H9 (cell line): Measurements from ENCODE around the gene BSN. TPM values are rescaled to one million over a fixed set of nuclear protein-coding genes. Genes with fewer than 3 reads are reported as not detected.

ENCODE experiments used
- DNase-seq: peaks from one replicate; pipeline ENCODE4 v3.0.0-alpha.2; 2017
- H2AFZ ChIP-seq: one replicate; pipeline ENCODE4 v1.6.1; 2013; ENCODE audit warnings: mild to moderate bottlenecking, low read length, control low read depth, moderate library complexity
- H2AK5ac ChIP-seq: 2 replicates; pipeline ENCODE4 v1.6.1; 2013; ENCODE audit warnings: low read length, control low read depth, mixed read lengths; ENCODE audit not compliant: insufficient read length
- H2BK120ac ChIP-seq: one replicate; pipeline ENCODE4 v1.6.1; 2013; ENCODE audit warnings: low read depth, mild to moderate bottlenecking, low read length, control low read depth, inconsistent platforms; ENCODE audit not compliant: poor library complexity, severe bottlenecking
- H2BK12ac ChIP-seq: 2 replicates; pipeline ENCODE4 v1.6.1; 2013; ENCODE audit warnings: low read length, control low read depth, mixed read lengths, low read depth; ENCODE audit not compliant: insufficient read length
- H2BK15ac ChIP-seq: 2 replicates; pipeline ENCODE4 v1.6.1; 2013; ENCODE audit warnings: low read depth, low read length, control low read depth
- H2BK20ac ChIP-seq: one replicate; pipeline ENCODE4 v1.6.1; 2013; ENCODE audit warnings: low read depth, mild to moderate bottlenecking, low read length, control low read depth, inconsistent platforms; ENCODE audit not compliant: poor library complexity, severe bottlenecking
- H2BK5ac ChIP-seq: 2 replicates; pipeline ENCODE4 v1.6.1; 2013; ENCODE audit warnings: low read length, control low read depth, mixed read lengths; ENCODE audit not compliant: insufficient read length
- H3K14ac ChIP-seq: 2 replicates; pipeline ENCODE4 v1.6.1; 2013; ENCODE audit warnings: low read length, control low read depth; ENCODE audit not compliant: insufficient read depth
- H3K18ac ChIP-seq: 2 replicates; pipeline ENCODE4 v1.6.1; 2013; ENCODE audit warnings: low read depth, mild to moderate bottlenecking, mixed read lengths, low read length, control low read depth; ENCODE audit not compliant: insufficient read length
- H3K23ac ChIP-seq: 2 replicates; pipeline ENCODE4 v1.6.1; 2013; ENCODE audit warnings: low read length, control low read depth, mixed read lengths, low read depth; ENCODE audit not compliant: insufficient read length
- H3K23me2 ChIP-seq: 2 replicates; pipeline ENCODE4 v1.6.1; 2013; ENCODE audit warnings: low read depth, mild to moderate bottlenecking, mixed read lengths, low read length, control low read depth; ENCODE audit not compliant: insufficient read length, poor library complexity, severe bottlenecking
- H3K27ac ChIP-seq: 2 replicates; pipeline ENCODE4 v1.5.1; 2013; ENCODE audit warnings: low read length, control low read depth, mixed read lengths, low read depth; ENCODE audit not compliant: insufficient read length
- H3K27me3 ChIP-seq: 2 replicates; pipeline ENCODE4 v1.6.1; 2013; ENCODE audit warnings: low read length, control low read depth, inconsistent platforms; ENCODE audit not compliant: insufficient read depth
- H3K4ac ChIP-seq: 2 replicates; pipeline ENCODE4 v1.6.1; 2013; ENCODE audit warnings: low read depth, mild to moderate bottlenecking, control low read depth, inconsistent platforms, low read length, moderate library complexity
- H3K4me1 ChIP-seq: 2 replicates; pipeline ENCODE4 v1.6.1; 2013; ENCODE audit warnings: low read length, control low read depth, inconsistent platforms; ENCODE audit not compliant: insufficient read depth
- H3K4me2 ChIP-seq: 2 replicates; pipeline ENCODE4 v1.6.1; 2013; ENCODE audit warnings: low read length, control low read depth, mixed read lengths; ENCODE audit not compliant: insufficient read length, insufficient read depth
- H3K56ac ChIP-seq: 2 replicates; pipeline ENCODE4 v1.6.1; 2013; ENCODE audit warnings: low read depth, mild to moderate bottlenecking, mixed read lengths, low read length, control low read depth; ENCODE audit not compliant: insufficient read length
- H3K79me1 ChIP-seq: 2 replicates; pipeline ENCODE4 v1.6.1; 2013; ENCODE audit warnings: low read depth, mild to moderate bottlenecking, moderate library complexity, low read length, control low read depth, inconsistent platforms; ENCODE audit not compliant: insufficient read depth, poor library complexity, severe bottlenecking
- H3K79me2 ChIP-seq: 2 replicates; pipeline ENCODE4 v1.6.1; 2013; ENCODE audit warnings: low read length, control low read depth, inconsistent platforms; ENCODE audit not compliant: insufficient read depth
- H3K9ac ChIP-seq: 2 replicates; pipeline ENCODE4 v1.6.1; 2013; ENCODE audit warnings: low read length, control low read depth, mixed read lengths; ENCODE audit not compliant: insufficient read length; ENCODE audit errors: extremely low read depth
- H3K9me3 ChIP-seq: one replicate; pipeline ENCODE4 v1.6.1; 2013; ENCODE audit warnings: low read depth, low read length, inconsistent platforms; ENCODE audit not compliant: control insufficient read depth
- H3T11ph ChIP-seq: one replicate; pipeline ENCODE4 v1.6.1; 2013; ENCODE audit warnings: mild to moderate bottlenecking, low read length, control low read depth, inconsistent platforms
- H4K20me1 ChIP-seq: one replicate; pipeline ENCODE4 v1.6.1; 2013; ENCODE audit not compliant: control insufficient read depth, insufficient read length, insufficient read depth
- H4K5ac ChIP-seq: 2 replicates; pipeline ENCODE4 v1.6.1; 2013; ENCODE audit warnings: low read depth, mild to moderate bottlenecking, mixed read lengths, low read length, control low read depth; ENCODE audit not compliant: insufficient read length
- H4K8ac ChIP-seq: replicated peaks from 2 replicates; pipeline ENCODE4 v1.6.1; 2013; ENCODE audit warnings: low read length, control low read depth, mixed read lengths, low read depth; ENCODE audit not compliant: insufficient read length
- H4K91ac ChIP-seq: 2 replicates; pipeline ENCODE4 v1.6.1; 2013; ENCODE audit warnings: low read depth, mild to moderate bottlenecking, moderate library complexity, mixed read lengths, low read length, control low read depth; ENCODE audit not compliant: insufficient read length
- H3K27ac Mint-ChIP-seq, 3 experiments: 2 replicates in 2 of 3; 3 replicates in 1 of 3; pipeline ENCODE4 v1.8.0; 2020 to 2021; ENCODE audit warnings: mixed read lengths in 3 of 3, mild to moderate bottlenecking in 1 of 3, moderate library complexity in 1 of 3
- H3K27me3 Mint-ChIP-seq: 2 replicates; pipeline ENCODE4 v1.8.0; 2021; ENCODE audit warnings: low read depth, mild to moderate bottlenecking, moderate library complexity, mixed read lengths
- H3K36me3 Mint-ChIP-seq, 3 experiments: 2 replicates in 2 of 3; 3 replicates in 1 of 3; pipeline ENCODE4 v1.8.0; 2020 to 2021; ENCODE audit warnings: low read depth in 3 of 3, mixed read lengths in 3 of 3; ENCODE audit not compliant: insufficient read depth in 1 of 3
- H3K4me1 Mint-ChIP-seq, 2 experiments: 2 replicates each; pipeline ENCODE4 v1.8.0; 2020; ENCODE audit warnings: mixed read lengths in 2 of 2
- H3K4me3 Mint-ChIP-seq, 2 experiments: 2 replicates in 1 of 2; 3 replicates in 1 of 2; pipeline ENCODE4 v1.8.0; 2020 to 2021; ENCODE audit warnings: mild to moderate bottlenecking in 2 of 2, mixed read lengths in 2 of 2, moderate library complexity in 1 of 2
- H3K9me3 Mint-ChIP-seq, 2 experiments: 2 replicates in 1 of 2; 3 replicates in 1 of 2; pipeline ENCODE4 v1.8.0; 2020; ENCODE audit warnings: mild to moderate bottlenecking in 2 of 2, mixed read lengths in 2 of 2, moderate library complexity in 1 of 2
- WGBS: extraction: QIAGEN DNeasy Blood & Tissue Kit; methylation state at CpG from one replicate; pipeline ENCODE4 v1.1.7; 2013; ENCODE audit warnings: missing lambda C conversion rate, low lambda C conversion rate, mixed read lengths; ENCODE audit not compliant: insufficient read length; ENCODE audit errors: extremely low coverage; 5-methylcytosine and 5-hydroxymethylcytosine counted together
- total RNA-seq: library from RNA; stranded (reverse); gene quantifications from 2 replicates; pipeline ENCODE4 v1.2.1, GENCODE V29; 2021
- TF ChIP-seq, protein P1 (sequence below): fragments of 200-600 bp; sonication (generic); conservative IDR thresholded peaks from 3 replicates; pipeline ENCODE4 v1.8.0; 2021; ENCODE audit warnings: antibody characterized with exemption, mild to moderate bottlenecking

The BSN gene
- total RNA-seq, 1 experiment from 2014 or later = 2.4 TPM

- Histone ChIP-seq H3K27me3 (no peaks in the 10 kb centered on the region), H3K23ac (no peak overlapping the region), H3K18ac (no peak overlapping the region), H2BK5ac (no peak overlapping the region), H2BK15ac (no peak overlapping the region), H3K79me2 (no peaks in the 10 kb centered on the region), H3K23me2 (no peaks in the 10 kb centered on the region), H3K9me3 (no peaks in the 10 kb centered on the region), H2BK12ac (no peak overlapping the region), H3K4me1 (no peaks in the 10 kb centered on the region), H4K20me1 (no peaks in the 10 kb centered on the region), H3T11ph (no peak overlapping the region), H3K9ac (no peak overlapping the region), H3K4ac (no peak overlapping the region), H3K79me1 (no peaks in the 10 kb centered on the region), H3K56ac (no peak overlapping the region), H4K91ac (no peak overlapping the region), H3K27ac (no peak overlapping the region), H2AK5ac (no peak overlapping the region), H3K4me2 (no peak overlapping the region), H2BK120ac (no peak overlapping the region), H3K14ac (no peak overlapping the region), H4K8ac (no peak overlapping the region), H4K5ac (no peak overlapping the region), H2BK20ac (no peak overlapping the region), H2AFZ (no peak overlapping the region)
- TF ChIP-seq, protein P1, sequence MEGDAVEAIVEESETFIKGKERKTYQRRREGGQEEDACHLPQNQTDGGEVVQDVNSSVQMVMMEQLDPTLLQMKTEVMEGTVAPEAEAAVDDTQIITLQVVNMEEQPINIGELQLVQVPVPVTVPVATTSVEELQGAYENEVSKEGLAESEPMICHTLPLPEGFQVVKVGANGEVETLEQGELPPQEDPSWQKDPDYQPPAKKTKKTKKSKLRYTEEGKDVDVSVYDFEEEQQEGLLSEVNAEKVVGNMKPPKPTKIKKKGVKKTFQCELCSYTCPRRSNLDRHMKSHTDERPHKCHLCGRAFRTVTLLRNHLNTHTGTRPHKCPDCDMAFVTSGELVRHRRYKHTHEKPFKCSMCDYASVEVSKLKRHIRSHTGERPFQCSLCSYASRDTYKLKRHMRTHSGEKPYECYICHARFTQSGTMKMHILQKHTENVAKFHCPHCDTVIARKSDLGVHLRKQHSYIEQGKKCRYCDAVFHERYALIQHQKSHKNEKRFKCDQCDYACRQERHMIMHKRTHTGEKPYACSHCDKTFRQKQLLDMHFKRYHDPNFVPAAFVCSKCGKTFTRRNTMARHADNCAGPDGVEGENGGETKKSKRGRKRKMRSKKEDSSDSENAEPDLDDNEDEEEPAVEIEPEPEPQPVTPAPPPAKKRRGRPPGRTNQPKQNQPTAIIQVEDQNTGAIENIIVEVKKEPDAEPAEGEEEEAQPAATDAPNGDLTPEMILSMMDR = no peak
- no peaks in the 10 kb centered on the region for H3K9me3 Mint-ChIP-seq
- no CpG with 5 or more reads among the region's 2 CpGs for WGBS
- DNase-seq = no peak
- no peaks in the 10 kb centered on the region for H3K36me3 Mint-ChIP-seq
- H3K4me1 Mint-ChIP-seq = no peaks in the 10 kb centered on the region
- H3K27me3 Mint-ChIP-seq = no peaks in the 10 kb centered on the region; the same call in 1 of the 2 replicates
- peak overlapping the region in 1 of 3 experiments; percentile 28; a peak in 1 of 7 replicates for H3K27ac Mint-ChIP-seq
- H3K4me3 Mint-ChIP-seq = no peak overlapping the region
Observed at GRCh38 chr3:49606427-49606826, 52.1 kb downstream of the BSN start.
